ENCODE data around the gene TRIM14. TPM values are rescaled to one million over a fixed set of nuclear protein-coding genes. Genes with fewer than 3 reads are reported as not detected.
"Not testable (repeated sequence)": the region's sequence is repeated elsewhere in the genome, so short reads cannot be mapped to it uniquely, and the experiment has no call there.

TRIM14 gene
- total RNA-seq, 1 experiment from 2014 or later, result 8.6 TPM

DNA sequence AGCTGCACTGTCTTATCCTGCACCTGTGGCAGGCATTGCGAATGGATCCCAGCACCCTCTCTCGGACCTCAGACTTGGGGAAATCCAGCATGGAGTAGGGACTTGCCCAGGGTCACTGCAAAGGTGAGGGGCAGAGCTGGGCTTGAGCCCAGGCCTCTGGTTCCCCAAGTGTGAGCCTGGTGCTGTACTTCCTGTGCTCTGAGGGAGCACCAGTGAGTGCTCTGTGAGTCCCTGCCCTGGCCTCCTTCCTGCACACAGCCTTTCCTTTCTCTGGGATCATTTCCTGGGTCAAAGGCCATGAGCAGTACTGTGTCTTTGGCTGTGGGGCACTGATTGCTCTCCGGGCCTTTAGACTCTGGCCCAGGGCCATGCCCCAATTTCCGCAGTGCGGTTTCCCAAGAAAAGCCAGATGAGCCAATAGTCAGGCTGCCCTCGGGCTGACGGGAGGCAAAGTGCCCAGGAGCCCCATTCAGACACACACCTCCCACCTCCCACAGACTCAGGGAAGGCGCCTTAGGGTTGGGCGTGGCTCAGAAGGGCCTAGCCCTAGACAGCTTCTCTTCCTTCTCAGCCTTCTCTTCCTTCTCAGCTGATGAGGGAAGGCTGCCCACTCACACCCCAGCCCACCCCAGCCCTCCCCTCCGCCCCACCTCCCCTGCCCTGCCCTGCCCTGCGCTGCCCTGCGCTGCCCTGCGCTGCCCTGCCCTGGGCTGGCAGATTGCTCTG, 23.3 kb upstream of the TRIM14 start:
- DNase-seq (ENCODE audit: low read depth), result no peak

DNA sequence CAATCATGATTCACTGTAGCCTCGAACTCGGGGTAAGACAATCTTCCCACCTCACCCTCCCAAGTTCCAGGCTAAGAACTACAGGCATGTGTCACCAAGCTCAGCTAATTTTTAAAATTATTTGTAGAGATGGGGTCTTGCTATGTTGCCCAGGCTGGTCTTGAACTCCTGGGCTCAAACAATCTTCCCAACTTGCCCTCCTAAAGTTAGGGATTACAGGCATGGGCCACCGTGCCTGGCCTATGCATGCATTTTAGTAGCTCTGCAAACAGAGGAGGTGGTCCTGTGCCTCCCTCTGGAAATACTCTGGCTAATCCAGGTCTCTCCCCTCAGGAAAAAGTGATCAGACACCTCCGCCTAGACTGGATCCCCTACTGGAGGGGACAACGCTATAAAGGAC, 21.5 kb upstream of the TRIM14 start:
- no peak for DNase-seq (ENCODE audit: low read depth)

DNA sequence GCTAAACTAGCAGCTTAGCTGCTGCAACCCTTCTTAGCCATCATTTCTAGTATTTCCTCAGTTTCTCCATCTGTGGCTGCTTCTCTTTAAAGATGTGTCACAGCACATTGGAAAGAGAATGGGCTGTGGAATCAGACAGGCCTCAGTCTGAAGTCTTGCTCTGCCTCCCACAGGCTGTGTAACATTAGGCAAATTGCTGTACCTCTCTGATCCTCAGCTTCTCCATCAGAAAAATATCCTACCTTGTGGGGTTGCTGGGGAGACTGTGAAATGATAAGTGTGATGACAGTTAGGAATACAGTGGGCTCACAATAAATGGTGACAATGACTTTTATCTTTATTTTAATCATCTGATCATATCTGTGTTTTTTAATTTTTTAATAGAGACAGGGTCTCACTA, 17.5 kb upstream of the TRIM14 start:
- DNase-seq (ENCODE audit: low read depth), result no peak

DNA sequence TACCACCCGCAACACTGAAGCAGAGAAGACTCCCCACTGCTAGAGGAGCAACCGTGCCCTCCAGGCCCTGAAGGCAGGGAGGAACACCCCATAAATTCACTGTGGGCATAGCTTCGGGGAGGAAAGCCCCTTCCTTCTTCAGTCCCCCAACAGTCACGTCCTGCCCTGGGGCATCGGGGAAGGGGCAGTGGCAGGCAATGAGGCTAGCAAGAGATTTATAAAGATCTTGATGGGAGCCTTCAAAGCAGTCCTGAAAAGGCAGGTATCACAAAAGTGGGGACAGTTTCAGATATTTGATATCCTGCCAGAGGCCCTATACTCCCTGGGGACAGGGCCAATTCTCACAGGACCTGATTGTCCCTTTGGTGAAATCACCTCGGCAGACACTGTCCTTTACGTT, 16.9 kb upstream of the TRIM14 start:
- no peak for DNase-seq (ENCODE audit: low read depth)

DNA sequence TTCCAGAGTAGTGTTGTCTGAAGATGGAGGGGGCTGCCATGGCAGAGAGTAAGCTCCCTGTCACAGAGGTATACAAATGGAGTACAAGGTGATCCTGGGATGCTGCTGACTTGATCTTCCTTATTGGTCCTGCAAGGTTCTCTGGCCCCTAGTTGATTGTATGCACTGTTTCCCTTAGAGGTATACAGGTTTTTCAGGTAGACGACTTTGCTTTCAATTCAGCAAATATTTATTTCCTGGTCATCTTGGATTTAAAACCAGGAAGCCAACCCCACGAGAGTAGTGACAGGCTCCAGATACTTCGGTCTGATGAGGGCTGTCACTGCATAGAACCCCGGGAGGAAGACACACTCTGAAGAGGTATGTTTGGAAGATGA, 16.5 kb upstream of the TRIM14 start:
- DNase-seq (ENCODE audit: low read depth), result no peak

DNA sequence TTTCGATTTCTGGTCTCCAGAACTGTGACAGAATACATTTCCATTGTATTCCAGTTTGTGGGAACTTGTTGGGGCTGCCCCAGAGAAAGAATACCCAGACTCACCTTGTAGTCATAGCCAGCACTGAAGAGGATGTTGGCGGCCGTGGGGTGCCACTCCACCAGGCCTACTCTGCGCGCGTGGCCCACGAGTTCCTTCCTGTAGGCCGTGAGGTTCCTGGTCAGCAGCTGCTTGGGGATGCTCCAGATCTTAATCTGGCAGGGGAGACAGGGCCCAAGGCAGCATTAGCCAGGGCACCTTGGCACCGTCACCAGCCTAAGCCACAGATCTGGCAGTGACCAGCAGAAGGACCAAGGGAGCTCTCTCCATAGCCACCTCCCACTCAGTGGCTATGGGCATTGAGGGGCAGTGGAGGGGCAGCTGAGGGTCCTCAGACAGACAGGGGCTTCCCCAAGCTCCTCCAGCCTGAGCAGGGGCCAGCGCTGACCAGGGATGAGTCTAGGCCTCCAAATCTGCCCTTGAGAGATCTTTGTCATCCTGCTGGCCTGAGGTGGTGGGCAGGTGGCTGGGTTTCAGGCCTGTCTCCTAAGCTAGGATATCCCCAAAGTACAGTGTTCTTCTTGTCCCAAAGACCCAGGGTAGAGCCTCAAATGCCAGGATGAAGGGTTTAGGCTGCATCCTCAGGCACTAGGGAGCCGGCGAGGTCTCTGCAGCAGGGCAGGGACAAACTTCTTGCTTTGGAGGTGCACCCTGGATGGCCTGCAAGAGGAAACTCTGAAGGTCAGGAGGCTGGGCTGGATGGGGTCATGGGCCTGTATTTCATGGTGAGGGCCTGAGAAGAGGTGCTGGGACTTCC, 15.9 kb upstream of the TRIM14 start:
- no peak for DNase-seq (ENCODE audit: low read depth)

DNA sequence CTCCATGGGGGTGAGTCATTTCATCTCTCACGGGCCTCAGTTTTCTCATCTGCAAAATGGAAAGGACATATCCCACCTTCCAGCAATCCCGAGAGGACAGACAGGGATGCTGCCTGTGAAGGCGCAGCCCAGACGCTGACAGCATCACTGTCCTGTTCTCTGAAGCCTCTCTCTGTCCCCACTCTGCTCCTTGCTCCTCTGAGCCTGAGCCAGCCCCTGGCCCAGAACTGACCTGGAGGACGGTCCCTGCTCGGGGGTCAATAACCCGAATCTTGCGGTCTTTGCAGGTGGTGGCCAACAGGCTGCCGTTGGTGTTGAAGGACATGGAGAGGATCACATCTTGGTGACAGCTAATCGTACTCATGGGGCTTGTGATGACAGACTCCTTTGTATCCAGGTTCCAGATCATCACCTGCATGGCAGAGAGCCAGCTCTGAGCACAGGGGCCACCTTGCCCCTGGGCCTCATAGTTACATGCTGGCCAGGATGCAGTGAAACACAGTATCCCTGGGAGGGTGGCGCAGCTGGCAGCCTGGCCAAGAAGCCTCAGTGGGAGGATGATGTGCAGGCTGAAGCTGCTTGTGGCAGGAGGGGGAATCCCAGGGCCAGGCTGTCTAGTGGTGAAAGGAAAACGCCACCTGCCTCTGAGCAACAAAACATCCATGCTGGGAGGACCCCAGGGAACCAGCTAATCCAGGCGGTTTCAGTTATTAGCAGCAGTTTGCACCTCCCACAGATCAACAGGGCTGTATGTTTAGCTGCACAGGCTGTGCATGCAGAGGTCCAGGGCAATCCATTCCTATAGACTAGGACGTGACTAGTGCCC, 14.0 kb upstream of the TRIM14 start:
- DNase-seq (ENCODE audit: low read depth), result peak; percentile 7

DNA sequence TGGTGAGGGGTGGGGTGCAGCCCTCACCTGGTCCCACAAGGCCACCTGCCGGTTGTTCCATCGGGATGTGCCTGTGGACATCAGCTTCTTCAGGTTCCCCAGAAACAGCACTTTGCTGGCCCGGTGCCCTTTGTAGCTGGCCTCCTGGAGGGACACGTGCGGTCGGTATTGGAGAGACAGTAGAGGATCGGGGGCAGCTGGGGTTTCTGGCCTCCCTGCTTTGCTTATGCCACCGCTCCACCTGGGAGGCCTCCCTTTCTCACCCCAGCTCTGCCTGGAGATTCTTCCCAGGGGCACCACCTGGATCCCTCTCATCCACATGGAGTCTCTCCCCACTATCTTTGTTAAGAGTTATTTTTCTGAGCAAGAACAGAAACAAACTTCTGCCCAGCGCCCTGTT, 13.1 kb upstream of the TRIM14 start:
- no peak for DNase-seq (ENCODE audit: low read depth)

DNA sequence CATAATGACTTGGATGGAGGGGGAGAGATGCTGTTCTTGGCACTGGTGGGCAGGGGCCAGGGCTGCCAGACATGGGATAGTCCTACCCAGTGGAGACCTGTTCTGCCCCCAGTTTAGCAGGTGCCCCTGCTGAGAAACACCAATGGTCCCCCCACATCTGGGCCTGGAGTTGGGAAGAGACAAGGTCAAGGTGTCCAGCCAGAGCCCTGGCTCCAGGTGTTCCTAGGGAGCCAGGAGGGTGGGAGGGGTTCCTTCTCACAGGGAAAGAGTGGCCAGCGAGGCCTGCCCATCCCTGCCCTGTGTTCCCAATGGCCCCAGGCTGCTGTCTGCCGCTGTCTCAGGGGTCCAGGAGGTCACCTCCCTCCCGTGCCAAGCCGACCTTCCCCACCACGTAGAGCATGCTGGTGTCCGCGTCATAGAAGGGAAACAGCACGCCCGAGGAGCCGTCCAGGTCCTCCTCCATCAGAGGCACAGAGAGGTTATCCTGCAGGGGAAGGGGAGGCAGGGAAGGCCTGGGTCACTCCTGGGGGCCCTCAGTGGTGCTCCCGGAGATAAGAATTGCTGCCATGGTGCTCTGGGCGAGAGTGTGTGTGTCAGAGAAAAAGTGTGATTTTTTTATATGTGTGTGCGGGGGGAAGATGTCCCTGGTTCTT, 11.7 kb upstream of the TRIM14 start:
- no peak for DNase-seq (ENCODE audit: low read depth)

DNA sequence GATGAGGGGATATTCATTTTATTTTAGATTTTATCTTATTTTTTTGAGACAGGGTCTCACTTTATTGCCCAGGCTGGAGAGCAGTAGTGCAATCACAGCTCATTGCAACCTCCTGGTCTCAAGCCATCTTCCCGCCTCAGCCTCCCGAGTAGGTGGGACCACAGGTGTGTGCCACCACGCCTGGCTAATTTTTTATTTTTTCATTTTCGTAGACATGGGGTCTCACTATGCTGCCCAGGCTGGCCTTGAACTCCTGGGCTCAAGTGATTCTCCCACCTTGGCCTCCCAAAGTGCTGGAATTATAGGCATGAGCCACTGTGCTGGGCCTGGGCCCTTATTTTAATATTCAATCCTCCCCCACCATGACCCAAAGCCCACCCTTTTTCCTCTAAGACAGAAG, 11.0 kb upstream of the TRIM14 start:
- not testable (repeated sequence) for DNase-seq (ENCODE audit: low read depth)

DNA sequence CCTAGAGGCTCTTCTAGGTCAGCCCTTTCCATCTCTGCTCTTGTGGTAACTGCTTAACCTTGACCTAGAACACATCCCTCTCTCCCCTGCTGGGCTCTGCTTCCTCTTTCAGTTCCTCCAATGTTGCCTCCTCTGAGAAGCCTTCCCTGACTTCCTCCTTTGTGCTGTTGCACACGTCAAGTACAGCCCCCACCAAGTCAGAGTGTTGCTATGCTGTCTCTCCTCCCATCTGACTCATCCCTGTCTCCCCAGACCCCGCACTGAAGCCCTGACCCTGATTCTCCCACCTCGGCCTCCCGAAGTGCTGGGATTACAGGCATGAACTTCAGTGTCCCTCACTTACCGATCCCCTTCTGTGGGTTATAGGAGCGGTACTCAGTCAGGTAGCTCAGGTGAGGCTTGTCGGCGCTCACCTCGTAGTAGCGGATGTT, 10.4 kb upstream of the TRIM14 start:
- no peak for DNase-seq (ENCODE audit: low read depth)

DNA sequence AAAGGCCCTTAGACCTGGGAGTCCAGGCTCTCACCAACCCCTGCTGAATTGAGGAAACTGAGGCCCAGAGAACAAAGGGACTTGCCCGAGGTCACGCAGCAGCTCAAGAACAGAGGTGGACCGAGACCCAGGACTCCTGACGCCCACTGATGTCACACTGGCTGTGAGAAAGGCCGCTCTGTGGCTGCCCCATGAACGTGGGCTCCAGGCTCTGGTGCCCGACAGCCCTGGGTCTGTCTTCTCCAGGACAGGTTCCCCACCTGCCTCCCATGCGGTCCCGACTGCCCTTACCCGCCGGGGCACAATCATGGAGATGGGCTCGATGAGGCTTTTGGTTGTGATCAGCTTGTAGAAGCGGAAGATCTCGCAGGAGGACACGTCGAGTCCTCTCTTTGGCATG, 9.3 kb upstream of the TRIM14 start:
- no peak for DNase-seq (ENCODE audit: low read depth)

DNA sequence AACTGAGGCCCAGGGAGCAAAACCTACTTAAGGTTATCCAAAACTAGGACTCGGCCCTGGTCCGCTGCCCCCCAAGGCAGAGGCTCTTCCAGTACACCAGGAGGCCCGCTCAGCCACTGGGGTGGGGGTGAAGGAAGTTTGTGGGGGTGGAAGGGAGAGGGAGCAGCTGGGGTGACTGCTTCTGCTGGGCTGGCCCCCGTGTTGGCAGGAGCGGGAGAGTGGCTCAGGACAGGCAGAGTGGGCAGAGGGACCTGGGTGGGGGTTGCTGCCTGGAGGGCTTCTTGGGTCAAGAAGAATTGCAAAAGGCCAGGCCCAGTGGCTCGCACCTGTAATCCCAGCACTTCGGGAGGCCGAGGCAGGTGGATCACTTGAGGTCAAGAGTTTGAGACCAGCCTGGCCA, 8.2 kb upstream of the TRIM14 start:
- no peak for DNase-seq (ENCODE audit: low read depth)

DNA sequence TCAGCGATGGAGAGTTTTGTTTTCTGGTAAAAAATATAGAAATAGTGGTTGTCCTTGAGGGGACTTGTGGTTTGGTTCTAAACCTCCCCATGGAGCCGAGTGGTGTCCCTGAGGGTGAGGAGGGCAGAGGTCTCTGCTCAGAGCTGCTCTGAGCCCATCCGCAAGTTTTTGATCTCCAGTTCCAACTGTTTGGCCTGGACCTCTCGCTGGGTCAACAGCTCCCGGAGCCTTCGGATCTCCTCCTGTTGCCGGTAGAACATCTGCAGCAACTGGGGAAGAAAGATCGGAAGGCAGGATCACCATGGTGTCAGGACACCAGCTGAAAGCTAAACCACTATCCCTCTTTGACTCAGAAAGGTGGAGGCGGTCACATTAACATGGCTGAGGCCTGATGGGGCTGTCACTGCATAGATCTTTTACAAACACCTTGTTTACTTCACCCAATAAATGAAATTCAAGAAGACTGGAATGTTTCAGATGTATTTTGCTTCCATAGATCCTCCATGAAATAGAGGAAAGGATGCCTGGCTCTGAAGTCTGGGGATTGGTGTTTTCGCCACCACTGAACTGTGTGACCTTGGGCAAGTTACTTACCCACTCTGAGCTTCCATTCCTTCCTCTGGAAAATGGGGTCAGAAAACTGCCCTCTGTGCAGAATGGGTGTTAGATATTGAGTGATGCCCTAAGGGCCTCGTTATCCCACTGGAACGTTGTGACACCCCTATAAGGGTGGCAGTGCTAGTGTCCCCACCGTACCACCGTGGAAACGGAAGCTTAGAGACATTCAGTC, 5.8 kb upstream of the TRIM14 start:
- DNase-seq (ENCODE audit: low read depth), result no peak

DNA sequence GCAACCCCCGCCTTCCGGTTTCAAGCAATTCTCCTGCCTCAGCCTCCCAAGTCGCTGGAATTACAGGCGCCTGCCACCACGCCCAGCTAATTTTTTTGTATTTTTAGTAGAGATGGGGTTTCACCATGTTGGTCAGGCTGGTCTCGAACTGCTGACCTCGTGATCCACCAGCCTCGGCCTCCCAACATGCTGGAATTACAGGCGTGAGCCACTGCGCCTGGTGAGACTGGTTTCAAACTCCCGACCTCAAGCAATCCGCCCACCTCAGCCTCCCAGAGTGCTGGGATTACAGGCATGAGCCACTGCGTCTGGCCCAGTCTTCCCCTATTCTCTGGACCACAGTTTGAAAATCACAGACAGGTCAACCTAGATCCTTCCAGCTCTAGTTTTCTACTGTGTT, 5.1 kb upstream of the TRIM14 start:
- not testable (repeated sequence) for DNase-seq (ENCODE audit: low read depth)

DNA sequence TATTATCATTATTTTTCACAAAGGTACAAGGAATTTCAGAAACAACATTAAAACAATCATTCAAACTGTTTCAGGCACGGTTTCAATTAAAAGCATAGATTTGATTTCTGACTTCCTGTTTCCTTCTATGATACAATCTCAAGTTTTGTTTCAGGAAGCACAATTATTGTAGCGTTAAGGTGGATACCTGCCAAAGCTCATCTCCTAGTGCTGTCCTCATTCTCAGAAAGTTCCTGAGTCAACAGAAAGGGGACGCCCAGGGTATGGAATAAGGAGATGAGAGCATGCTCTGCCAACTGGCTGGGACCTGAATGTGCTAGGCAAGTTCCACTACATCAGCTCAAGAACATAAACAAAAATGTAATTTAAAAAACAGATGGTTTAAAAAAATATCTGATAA, 2.0 kb upstream of the TRIM14 start:
- DNase-seq (ENCODE audit: low read depth), result no peak

DNA sequence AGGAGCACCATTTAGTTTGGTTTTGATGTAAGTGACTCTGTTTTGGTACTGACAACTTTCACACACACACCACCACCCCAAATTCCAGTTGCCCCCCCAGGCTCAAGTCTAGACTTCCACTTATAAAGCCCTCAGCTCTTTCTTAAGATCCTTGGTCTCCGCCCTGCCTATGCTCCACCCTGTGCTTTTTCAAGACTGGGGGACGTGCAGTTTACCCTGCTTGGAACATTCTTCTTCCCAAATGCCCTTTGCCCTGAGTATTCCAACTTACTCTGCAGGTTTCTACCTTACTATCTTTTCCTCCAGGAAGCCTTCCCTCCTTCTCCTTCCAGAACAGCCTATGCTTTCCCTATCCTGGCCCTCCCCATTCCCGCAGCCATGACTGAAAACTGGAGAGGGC, 1.5 kb upstream of the TRIM14 start:
- no peak for DNase-seq (ENCODE audit: low read depth)

DNA sequence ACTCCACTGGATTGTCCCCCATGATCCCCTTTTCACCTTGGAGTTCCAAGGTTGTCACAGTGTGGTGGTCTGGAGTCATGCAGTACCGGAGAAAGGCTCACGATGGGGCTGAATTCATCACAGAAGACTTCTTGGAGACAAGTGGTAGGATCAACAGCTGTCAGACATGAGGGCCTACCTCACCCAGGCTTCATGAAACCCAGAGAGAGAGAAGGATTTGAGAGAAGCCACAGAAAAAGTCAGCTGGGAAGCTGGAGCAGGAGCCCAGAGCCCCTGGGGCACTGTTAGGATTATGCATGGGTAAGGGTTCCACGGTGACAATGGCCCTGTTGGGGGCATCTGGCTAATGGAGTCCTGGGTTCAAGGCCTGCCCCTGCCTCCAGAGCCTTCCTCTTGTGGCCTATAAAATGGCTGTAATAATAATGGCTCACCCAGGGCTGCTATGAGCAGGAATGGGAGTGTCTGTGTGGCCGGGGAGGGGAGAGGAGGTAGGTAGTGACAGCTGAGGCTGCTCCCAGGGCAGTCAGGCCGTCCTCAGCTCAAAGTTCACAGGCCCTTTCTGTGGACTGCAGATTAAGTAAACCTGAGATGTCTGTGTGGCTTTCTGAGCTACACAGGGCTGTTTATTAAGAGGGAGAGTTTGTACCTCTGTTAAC, 910 bp downstream of the TRIM14 start:
- peak; percentile 39 for DNase-seq (ENCODE audit: low read depth)

DNA sequence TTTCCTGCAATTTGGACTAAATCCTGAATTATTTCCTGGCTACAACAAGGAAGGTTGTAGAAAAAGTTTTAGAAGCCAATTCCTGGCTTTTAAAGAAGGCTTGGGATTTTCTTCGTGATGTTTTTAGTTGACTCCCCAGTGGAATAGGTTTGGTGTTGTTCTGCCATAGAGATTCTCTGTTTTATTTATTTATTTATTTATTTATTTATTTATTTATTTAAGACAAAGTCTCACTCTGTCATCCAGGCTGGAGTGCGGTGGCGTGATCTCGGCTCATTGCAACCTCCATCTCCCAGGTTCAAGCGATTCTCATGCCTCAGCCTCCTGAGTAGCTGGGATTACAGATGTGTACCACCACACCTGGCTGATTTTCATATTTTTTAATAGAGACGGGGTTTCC, 1.9 kb downstream of the TRIM14 start:
- DNase-seq (ENCODE audit: low read depth), result not testable (repeated sequence)

DNA sequence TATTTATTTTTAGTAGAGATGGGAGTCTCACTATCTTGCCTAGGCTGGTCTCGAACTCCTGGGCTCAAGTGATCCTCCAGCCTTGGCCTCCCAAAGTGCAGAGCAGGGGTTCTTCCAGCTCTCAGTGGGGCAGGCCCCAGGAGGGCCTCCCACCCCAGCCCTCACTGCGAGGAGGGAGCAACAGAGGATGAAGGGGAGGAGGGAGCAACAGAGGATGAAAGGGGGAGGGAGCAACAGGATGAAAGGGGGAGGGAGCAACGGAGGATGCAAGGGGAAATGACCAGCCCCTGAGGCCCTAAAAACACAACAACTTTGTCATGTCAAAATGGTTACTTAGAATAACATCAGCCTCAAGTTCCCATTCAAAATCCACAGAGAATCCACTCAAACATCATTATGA, 10.0 kb downstream of the TRIM14 start:
- no peak for DNase-seq (ENCODE audit: low read depth)
